ENCODE results near the gene LYSMD2.

LYSMD2 gene

GRCh38 chr15:51718746-51719145, 18.7 kb downstream of the LYSMD2 start:
- no peak for DNase-seq (ENCODE audit: low read depth)

GRCh38 chr15:51718219-51718618, 19.2 kb downstream of the LYSMD2 start:
- no peak for DNase-seq (ENCODE audit: low read depth)

DNA sequence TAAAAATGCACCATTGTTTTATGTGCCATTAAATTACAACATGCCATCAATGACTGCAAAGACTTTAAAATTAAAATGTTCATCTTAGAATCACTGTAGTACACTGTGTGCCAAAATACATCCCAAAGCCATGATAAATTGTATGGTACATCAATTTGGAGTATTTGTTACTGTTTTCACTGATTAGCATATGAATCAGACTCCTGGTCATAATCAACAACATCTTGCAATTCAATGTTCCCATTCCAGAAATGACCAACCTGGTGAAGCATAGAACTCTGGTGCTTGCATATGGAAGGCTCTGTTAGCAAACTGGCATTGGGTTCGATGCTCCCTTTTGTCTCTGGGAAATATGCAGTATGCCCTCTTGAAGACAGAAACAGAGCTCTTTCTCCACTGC, 22.5 kb downstream of the LYSMD2 start:
- DNase-seq (ENCODE audit: low read depth), result no peak

GRCh38 chr15:51714162-51714561, 23.3 kb downstream of the LYSMD2 start:
- DNase-seq (ENCODE audit: low read depth), result no peak

- no peak for DNase-seq (ENCODE audit: low read depth)
These were observed 28.4 kb downstream of the LYSMD2 start for GRCh38 chr15:51709031-51709430.

DNA sequence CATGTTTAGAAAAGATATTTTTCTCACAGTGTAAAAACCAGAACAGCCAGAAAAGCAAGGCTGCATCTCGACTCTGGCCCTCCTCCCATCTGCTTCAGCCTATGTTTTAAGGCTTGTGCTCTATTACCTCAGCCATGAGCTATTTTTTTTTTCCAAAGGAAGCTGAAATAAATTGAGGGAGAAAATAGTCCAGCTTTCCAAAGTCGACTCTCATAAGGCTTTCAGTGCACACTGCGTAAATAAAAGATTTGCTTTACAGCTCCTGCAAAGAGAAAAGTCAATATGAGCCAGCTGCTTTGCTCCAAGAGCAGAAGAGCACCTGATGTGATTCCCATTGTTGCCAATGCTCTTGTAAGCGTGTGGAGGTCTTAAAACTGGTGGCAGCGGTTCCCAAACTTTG, 29.4 kb downstream of the LYSMD2 start:
- DNase-seq (ENCODE audit: low read depth), result no peak

- DNase-seq (ENCODE audit: low read depth), result no peak
These were observed 30.4 kb downstream of the LYSMD2 start for GRCh38 chr15:51706926-51707608.

- no peak for DNase-seq (ENCODE audit: low read depth)
These were observed 31.2 kb downstream of the LYSMD2 start for GRCh38 chr15:51706291-51706690.

GRCh38 chr15:51702710-51703109, 34.7 kb downstream of the LYSMD2 start:
- no peak for DNase-seq (ENCODE audit: low read depth)

GRCh38 chr15:51699373-51699772, 38.1 kb downstream of the LYSMD2 start:
- no peak for DNase-seq (ENCODE audit: low read depth)

- DNase-seq (ENCODE audit: low read depth), result no peak
These were observed 40.3 kb downstream of the LYSMD2 start for GRCh38 chr15:51697163-51697562.

DNA sequence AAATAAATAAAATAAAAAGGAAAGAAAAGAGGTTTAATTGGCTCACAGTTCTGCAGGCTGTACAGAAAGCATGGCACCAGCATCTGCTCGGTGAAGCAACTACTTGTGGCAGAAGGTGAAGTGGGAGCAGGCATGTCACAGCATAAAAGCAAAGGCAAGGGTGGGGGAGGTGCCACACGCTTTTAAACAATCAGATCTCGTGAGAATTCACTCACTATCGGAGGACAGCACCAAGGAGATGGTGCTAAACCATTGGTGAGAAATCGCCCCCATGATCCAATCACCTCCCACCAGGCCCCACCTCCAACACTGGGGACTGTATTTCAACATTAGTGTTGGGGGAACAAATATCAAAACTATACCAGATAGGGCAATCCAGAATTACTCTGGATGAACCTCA, 40.9 kb downstream of the LYSMD2 start:
- DNase-seq (ENCODE audit: low read depth), result no peak

DNA sequence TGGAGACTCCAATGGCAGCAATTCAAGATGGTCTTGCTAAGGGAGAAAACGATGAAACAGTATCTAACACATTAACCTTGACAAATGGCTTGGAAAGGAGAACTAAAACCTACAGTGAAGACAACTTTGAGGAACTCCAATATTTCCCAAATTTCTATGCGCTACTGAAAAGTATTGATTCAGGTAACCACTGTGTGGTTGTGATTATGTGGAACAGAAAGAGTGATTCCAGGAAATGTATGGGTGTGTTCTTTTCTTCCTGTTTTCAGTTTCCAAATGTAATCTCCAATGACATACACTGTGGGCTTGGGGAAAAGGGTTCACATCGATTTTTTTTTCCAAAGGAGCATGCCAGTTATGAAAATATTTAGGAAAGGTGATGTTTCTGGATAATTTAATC, 45.3 kb downstream of the LYSMD2 start:
- no peak for DNase-seq (ENCODE audit: low read depth)

DNA sequence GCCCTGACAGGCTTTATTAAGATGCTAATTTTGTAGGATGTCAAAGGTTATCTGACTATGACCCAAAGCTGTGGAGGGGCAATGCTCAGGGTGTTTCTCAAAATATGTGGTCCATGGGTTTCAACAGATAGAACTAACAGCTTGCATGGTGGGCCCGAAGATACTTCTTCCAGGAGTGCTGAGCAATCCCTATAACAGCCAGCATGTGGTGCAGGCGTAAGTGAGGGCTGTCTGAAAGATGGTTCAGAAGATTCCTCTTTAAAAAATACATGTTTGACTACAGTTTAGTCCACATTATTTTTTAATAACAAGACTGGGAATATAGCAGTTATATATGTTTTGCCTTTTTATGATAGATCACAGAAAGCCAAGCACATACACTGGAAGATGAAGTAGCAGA, 48.6 kb downstream of the LYSMD2 start:
- no peak for DNase-seq (ENCODE audit: low read depth)

- no peak for DNase-seq (ENCODE audit: low read depth)
These were observed 49.9 kb downstream of the LYSMD2 start for GRCh38 chr15:51687565-51687964.

DNA sequence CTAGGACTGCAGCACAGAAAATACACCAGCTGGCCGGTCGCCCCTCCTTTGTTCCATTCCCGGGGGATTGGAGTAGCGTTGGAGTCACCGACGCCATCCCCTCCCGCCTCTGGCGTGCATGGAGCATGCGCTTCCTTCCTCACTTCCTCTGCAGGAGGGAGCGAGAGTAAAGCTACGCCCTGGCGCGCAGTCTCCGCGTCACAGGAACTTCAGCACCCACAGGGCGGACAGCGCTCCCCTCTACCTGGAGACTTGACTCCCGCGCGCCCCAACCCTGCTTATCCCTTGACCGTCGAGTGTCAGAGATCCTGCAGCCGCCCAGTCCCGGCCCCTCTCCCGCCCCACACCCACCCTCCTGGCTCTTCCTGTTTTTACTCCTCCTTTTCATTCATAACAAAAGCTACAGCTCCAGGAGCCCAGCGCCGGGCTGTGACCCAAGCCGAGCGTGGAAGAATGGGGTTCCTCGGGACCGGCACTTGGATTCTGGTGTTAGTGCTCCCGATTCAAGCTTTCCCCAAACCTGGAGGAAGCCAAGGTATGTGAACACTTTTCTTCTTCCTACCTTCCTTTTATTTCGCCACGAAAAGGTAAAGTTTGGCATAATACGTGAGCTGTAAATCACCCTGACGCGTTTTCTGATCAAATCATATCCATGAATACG, 56.0 kb downstream of the LYSMD2 start, which contains the start of gene SCG3:
Gene SCG3, plus strand, starts transcription at position 201 of the 661 bp plus-strand sequence. Its CDS starts 253 bp downstream, at position 454.
- peak; percentile 26 for DNase-seq (ENCODE audit: low read depth)

- DNase-seq (ENCODE audit: low read depth), result no peak
These were observed 57.1 kb downstream of the LYSMD2 start for GRCh38 chr15:51680321-51680720.

DNA sequence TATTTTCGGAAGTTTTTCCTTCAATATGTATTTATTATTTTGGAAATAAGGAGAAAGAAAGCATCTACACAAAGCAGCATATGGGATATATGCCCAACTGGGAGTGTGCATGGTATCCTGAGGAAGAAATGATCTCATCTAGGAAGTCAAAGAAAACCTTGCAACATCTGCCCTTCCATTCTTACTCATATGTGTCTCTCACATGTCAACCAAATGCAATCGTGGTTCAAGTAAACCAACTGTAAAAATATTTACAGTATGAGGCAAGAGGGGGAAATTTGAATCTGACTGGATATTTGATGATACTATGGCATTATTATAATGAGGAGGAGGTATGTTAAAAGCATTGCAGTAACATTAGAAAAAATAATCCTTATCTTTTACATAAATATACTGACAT, 59.4 kb downstream of the LYSMD2 start:
- no peak for DNase-seq (ENCODE audit: low read depth)

DNA sequence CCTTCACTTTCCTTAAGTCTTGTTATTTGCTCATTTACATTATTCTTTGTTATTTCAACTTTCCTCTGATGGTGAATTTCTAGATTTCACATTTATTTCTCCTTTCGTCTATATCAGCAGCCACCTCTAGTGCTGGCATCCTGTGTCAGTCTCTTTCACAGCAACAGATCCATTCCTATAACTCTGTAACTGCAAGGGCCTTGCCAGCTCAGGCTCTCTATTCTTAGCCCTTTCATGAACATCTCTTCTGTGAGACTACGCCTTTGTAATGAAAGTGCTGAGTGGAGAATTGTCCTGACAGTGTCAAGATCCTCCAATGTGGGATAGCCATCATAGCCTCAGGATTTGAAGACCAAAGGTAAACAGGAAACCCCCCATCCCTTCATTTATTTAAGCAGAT, 60.0 kb downstream of the LYSMD2 start:
- DNase-seq (ENCODE audit: low read depth), result no peak

DNA sequence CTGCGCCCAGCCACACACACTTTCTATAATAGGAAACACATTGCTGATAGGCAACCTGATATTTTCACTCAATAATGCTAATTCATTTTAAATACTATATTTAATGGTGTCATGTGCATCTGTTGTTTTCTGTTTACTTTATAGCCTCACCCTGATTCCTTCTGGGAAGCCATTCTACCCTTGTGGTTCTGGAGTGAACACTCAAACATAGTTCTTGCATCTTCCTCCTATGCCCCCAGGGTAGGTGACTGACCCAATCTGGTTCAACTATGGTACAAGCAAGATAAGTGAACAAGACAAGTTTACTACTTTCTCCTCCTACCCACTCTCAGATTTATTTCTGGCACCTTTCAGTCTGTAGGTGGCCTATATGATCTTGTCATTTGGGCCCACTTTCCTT, 60.4 kb downstream of the LYSMD2 start:
- DNase-seq (ENCODE audit: low read depth), result no peak

GRCh38 chr15:51675234-51675633, 62.2 kb downstream of the LYSMD2 start:
- no peak for DNase-seq (ENCODE audit: low read depth)

All from T follicular helper cell (primary cell).